ENCODE data around the gene PTH2. TPM values are rescaled to one million over a fixed set of nuclear protein-coding genes. Genes with fewer than 3 reads are reported as not detected.
"Not testable (repeated sequence)": the region's sequence is repeated elsewhere in the genome, so short reads cannot be mapped to it uniquely, and the experiment has no call there.

The PTH2 gene
- total RNA-seq, 1 experiment from 2014 or later: not detected

DNA sequence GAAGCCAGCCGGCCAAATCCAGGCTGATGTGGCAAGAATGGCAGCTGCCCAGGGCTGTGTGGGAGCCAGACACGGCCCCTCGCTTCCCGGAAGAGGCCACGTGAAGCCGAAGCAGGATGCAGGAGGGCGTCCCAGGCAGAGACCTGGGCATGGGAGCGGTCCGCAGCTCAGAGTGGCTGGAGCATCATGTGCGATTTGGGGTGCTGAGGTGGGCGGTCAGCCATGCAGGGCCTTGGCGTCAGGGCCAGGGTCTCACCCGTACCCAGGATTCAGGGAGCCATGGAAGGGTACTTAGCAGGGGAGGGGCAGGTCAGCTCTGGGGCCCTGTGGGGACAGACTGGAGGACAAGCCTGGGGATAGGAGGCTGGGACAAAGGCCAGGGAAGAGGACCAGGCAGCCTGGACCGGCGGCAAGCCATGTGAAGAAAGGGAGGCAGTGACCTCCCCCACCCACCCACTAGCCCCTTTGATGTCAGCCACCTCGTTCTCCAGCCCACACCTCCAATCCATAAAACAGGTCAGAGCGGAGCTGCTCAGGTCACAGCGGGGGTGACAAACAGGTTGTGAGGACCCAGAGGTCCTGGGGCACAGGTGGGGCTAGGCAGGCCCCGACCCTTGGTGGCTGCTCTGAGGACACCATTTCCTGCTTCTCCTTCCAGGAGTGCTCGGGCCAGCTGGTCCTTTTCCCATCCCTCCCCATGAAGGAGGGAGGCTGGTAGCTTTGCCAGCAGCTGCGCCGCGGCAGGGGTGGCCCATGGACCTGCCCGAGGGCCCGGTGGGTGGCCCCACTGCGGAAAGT, 32.9 kb downstream of the PTH2 start:
- DNase-seq (ENCODE audit: extremely low read depth, low read depth): no peak

DNA sequence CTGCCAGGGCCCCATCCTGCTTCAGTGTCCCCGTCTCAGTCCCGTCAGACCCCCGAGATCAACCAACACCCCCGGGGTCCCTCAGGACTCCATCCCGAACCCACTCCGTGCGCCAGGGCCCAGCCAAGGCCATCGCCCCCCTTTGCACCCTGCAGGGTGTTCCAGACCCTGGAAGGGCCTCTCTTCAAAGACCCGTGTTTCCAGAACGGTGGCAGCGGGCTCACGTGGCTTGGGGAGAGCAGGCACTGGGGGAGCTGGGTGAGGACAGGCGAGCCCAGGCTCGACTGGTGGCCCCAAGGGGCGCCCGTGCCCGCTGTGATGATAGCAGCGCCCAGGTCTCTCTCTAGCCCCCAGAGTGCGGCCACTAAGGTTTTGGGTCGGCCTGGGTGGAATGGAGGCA, 33.8 kb downstream of the PTH2 start:
- no peak for DNase-seq (ENCODE audit: extremely low read depth, low read depth)

DNA sequence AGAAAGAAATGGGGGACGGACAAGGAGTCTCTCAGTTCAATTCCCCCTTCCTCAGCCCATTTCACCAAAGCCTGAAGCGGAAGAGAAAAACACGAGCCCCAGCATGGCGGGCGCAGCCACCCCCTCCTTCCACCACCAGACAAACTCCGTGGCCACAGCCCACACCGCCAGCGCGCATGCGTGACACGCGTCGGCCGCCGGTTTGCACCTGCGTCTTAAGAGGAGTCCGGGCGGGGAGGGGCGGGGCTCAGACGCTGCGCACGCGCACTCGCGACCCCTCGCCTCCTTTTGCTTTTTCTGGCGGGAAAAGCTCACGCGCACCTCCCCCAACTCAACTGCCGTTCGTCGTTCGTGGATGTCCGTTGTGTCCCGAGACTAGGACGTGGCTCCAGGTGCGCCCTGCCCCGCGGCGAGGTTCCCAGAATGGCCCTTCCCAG, 35.3 kb downstream of the PTH2 start, which contains the start of gene KASH5:
TSS of gene KASH5 (plus strand) at position 314 of the 437 bp plus-strand sequence. CDS start 2,635 bp downstream, outside the sequence.
- DNase-seq (ENCODE audit: extremely low read depth, low read depth): no peak

- DNase-seq (ENCODE audit: extremely low read depth, low read depth): no peak
Observed at GRCh38 chr19:49383599-49383998, 39.6 kb downstream of the PTH2 start.

DNA sequence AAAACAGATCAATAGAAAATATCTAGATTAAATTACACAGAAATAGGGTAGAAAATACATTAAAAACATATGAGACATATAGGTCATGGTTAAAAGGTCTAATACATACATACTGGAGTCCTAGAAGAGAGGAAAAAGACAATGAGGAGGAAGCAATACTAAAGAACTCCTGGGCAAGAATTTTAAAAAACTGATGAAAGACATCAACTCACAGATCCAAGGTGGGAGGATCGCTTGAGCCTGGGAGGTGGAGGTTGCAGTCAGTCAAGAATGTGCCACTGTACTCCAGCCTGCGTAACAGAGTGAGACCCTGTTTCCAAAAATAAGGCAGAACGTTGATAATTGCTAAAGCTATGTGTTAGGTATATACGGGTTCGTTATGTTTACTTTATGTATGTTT, 40.6 kb downstream of the PTH2 start:
- no peak for DNase-seq (ENCODE audit: extremely low read depth, low read depth)

GRCh38 chr19:49380391-49380790, 42.9 kb downstream of the PTH2 start:
- DNase-seq (ENCODE audit: extremely low read depth, low read depth): no peak

- no peak for DNase-seq (ENCODE audit: extremely low read depth, low read depth)
Observed at GRCh38 chr19:49378512-49378911, 44.7 kb downstream of the PTH2 start.

- DNase-seq (ENCODE audit: extremely low read depth, low read depth): no peak
Observed at GRCh38 chr19:49374665-49375434, 48.4 kb downstream of the PTH2 start.

GRCh38 chr19:49373174-49373573, 50.1 kb downstream of the PTH2 start:
- not testable (repeated sequence) for DNase-seq (ENCODE audit: extremely low read depth, low read depth)

Other genes starting within 250 kb of the PTH2 start
- gene SLC6A16, start 98.2 kb downstream of the PTH2 start, total RNA-seq (2014; rRNA removed; shearing (Covaris generic)): 0.30 and 0.43 TPM in 2 replicates
- not detected in 2 replicates for gene CD37, start 88.0 kb downstream of the PTH2 start, total RNA-seq (2014; rRNA removed; shearing (Covaris generic))
- 13.7 and 13.8 TPM in 2 replicates for gene TEAD2, start 61.0 kb downstream of the PTH2 start, total RNA-seq (2014; rRNA removed; shearing (Covaris generic))
- gene DKKL1, start 59.6 kb downstream of the PTH2 start, total RNA-seq (2014; rRNA removed; shearing (Covaris generic)): not detected in 2 replicates
- gene KASH5, start 35.2 kb downstream of the PTH2 start, total RNA-seq (2014; rRNA removed; shearing (Covaris generic)): not detected in 2 replicates
- not detected in 2 replicates for gene GFY, start 1.9 kb upstream of the PTH2 start, total RNA-seq (2014; rRNA removed; shearing (Covaris generic))
- gene SLC17A7, start 18.1 kb upstream of the PTH2 start, total RNA-seq (2014; rRNA removed; shearing (Covaris generic)): 0.17 TPM in 1 of 2 replicates, not detected in the other
- 48.5 and 69.4 TPM in 2 replicates for gene PIH1D1, start 28.4 kb upstream of the PTH2 start, total RNA-seq (2014; rRNA removed; shearing (Covaris generic))
- 24.7 and 32.4 TPM in 2 replicates for gene ALDH16A1, start 29.8 kb upstream of the PTH2 start, total RNA-seq (2014; rRNA removed; shearing (Covaris generic))
- 0.12 and 0.35 TPM in 2 replicates for gene FLT3LG, start 50.8 kb upstream of the PTH2 start, total RNA-seq (2014; rRNA removed; shearing (Covaris generic))
- 3,401 and 3,992 TPM in 2 replicates for gene RPL13A, start 64.2 kb upstream of the PTH2 start, total RNA-seq (2014; rRNA removed; shearing (Covaris generic))
- 2,280 and 2,727 TPM in 2 replicates for gene RPS11, start 73.0 kb upstream of the PTH2 start, total RNA-seq (2014; rRNA removed; shearing (Covaris generic))
- 0.77 TPM in 1 of 2 replicates, not detected in the other for gene FCGRT, start 89.2 kb upstream of the PTH2 start, total RNA-seq (2014; rRNA removed; shearing (Covaris generic))
- gene RCN3, start 104.6 kb upstream of the PTH2 start, total RNA-seq (2014; rRNA removed; shearing (Covaris generic)): 3.1 and 5.6 TPM in 2 replicates
- gene NOSIP, start 157.1 kb upstream of the PTH2 start, total RNA-seq (2014; rRNA removed; shearing (Covaris generic)): 21.8 and 31.8 TPM in 2 replicates
- 0.14 TPM in 1 of 2 replicates, not detected in the other for gene PRRG2, start 157.9 kb upstream of the PTH2 start, total RNA-seq (2014; rRNA removed; shearing (Covaris generic))
- gene PRR12, start 167.7 kb upstream of the PTH2 start, total RNA-seq (2014; rRNA removed; shearing (Covaris generic)): 2.1 and 3.0 TPM in 2 replicates
- gene RRAS, start 216.7 kb upstream of the PTH2 start, total RNA-seq (2014; rRNA removed; shearing (Covaris generic)): 17.2 and 19.6 TPM in 2 replicates
- 8.3 and 12.3 TPM in 2 replicates for gene SCAF1, start 218.8 kb upstream of the PTH2 start, total RNA-seq (2014; rRNA removed; shearing (Covaris generic))
- gene IRF3, start 242.4 kb upstream of the PTH2 start, total RNA-seq (2014; rRNA removed; shearing (Covaris generic)): 36.5 and 38.0 TPM in 2 replicates
- 16.4 and 17.5 TPM in 2 replicates for gene BCL2L12, start 242.5 kb upstream of the PTH2 start, total RNA-seq (2014; rRNA removed; shearing (Covaris generic))

Measured in NCI-H460 (cell line).